Neural progenitor cell (in vitro differentiated cells): ENCODE measurements around the gene GLI1. TPM values are rescaled to one million over a fixed set of nuclear protein-coding genes. Genes with fewer than 3 reads are reported as not detected.

Source experiments
- DNase-seq: peaks from one replicate; pipeline ENCODE4 v3.0.0-alpha.2; 2016; ENCODE audit warnings: low spot score
- H2AFZ ChIP-seq: fragments of 200-600 bp; sonication (generic); replicated peaks from 2 replicates; pipeline ENCODE4 v1.6.1; 2016; ENCODE audit warnings: antibody characterized with exemption
- H3F3A ChIP-seq: fragments of 200-600 bp; sonication (generic); 2 replicates; pipeline ENCODE4 v1.6.1; 2016; ENCODE audit warnings: antibody characterized with exemption, low read depth
- H3K27ac ChIP-seq: fragments of 200-600 bp; sonication (generic); 2 replicates; pipeline ENCODE4 v1.5.1; 2016; ENCODE audit warnings: mild to moderate bottlenecking
- H3K27me3 ChIP-seq: fragments of 200-600 bp; sonication (generic); 2 replicates; pipeline ENCODE4 v1.6.1; 2016; ENCODE audit warnings: mild to moderate bottlenecking, moderate library complexity
- H3K36me3 ChIP-seq: fragments of 200-600 bp; sonication (generic); 2 replicates; pipeline ENCODE4 v1.5.1; 2016
- H3K4me1 ChIP-seq: fragments of 200-600 bp; sonication (generic); 2 replicates; pipeline ENCODE4 v1.6.1; 2016; ENCODE audit warnings: mixed run types
- H3K4me2 ChIP-seq: fragments of 200-600 bp; sonication (generic); 2 replicates; pipeline ENCODE4 v1.6.1; 2016
- H3K4me3 ChIP-seq: fragments of 200-600 bp; sonication (generic); 2 replicates; pipeline ENCODE4 v1.5.1; 2016
- H3K79me2 ChIP-seq: fragments of 200-600 bp; sonication (generic); 2 replicates; pipeline ENCODE4 v1.6.1; 2016; ENCODE audit warnings: low read depth
- H3K9ac ChIP-seq: fragments of 200-600 bp; sonication (generic); 2 replicates; pipeline ENCODE4 v1.6.1; 2016
- H3K9me3 ChIP-seq: fragments of 200-600 bp; sonication (generic); 2 replicates; pipeline ENCODE4 v1.5.1; 2016; ENCODE audit warnings: low read depth
- H4K20me1 ChIP-seq: fragments of 200-600 bp; sonication (generic); 2 replicates; pipeline ENCODE4 v1.6.1; 2016; ENCODE audit warnings: low read depth
- H3K27ac Mint-ChIP-seq: 3 replicates; pipeline ENCODE4 v1.8.0; 2021; ENCODE audit warnings: mixed read lengths
- H3K27me3 Mint-ChIP-seq: 2 replicates; pipeline ENCODE4 v1.8.0; 2022; ENCODE audit warnings: low read depth, mild to moderate bottlenecking, inconsistent platforms, moderate library complexity, mixed read lengths; ENCODE audit not compliant: insufficient read depth
- H3K36me3 Mint-ChIP-seq: 3 replicates; pipeline ENCODE4 v1.8.0; 2021; ENCODE audit warnings: mixed read lengths
- H3K4me1 Mint-ChIP-seq: 3 replicates; pipeline ENCODE4 v1.8.0; 2021; ENCODE audit warnings: mixed read lengths
- H3K4me3 Mint-ChIP-seq: 3 replicates; pipeline ENCODE4 v1.8.0; 2021; ENCODE audit warnings: mild to moderate bottlenecking, moderate library complexity, mixed read lengths
- H3K9me3 Mint-ChIP-seq: 3 replicates; pipeline ENCODE4 v1.8.0; 2020; ENCODE audit warnings: mixed read lengths
- CTCF ChIP-seq: fragments of 200-600 bp; sonication (generic); IDR thresholded peaks from 2 replicates; pipeline ENCODE4 v1.5.1; 2017; ENCODE audit warnings: antibody characterized with exemption, mild to moderate bottlenecking
- EZH2 ChIP-seq: fragments of 200-600 bp; sonication (generic); IDR thresholded peaks from 2 replicates; pipeline ENCODE4 v1.6.1; 2017; ENCODE audit warnings: antibody characterized with exemption, mild to moderate bottlenecking, moderate library complexity
- EZH2phosphoT487 ChIP-seq: fragments of 200-600 bp; sonication (generic); IDR thresholded peaks from 2 replicates; pipeline ENCODE4 v1.6.1; 2017; ENCODE audit warnings: antibody characterized with exemption
- total RNA-seq: library from RNA; depleted of rRNA; stranded (reverse); fragments of >200 nt; gene quantifications from 2 replicates; pipeline ENCODE4 v1.2.3, GENCODE V29; 2015; ENCODE audit warnings: low replicate concordance

Gene GLI1
- total RNA-seq, 1 donor from 2014 or later: 0.71 TPM

DNA sequence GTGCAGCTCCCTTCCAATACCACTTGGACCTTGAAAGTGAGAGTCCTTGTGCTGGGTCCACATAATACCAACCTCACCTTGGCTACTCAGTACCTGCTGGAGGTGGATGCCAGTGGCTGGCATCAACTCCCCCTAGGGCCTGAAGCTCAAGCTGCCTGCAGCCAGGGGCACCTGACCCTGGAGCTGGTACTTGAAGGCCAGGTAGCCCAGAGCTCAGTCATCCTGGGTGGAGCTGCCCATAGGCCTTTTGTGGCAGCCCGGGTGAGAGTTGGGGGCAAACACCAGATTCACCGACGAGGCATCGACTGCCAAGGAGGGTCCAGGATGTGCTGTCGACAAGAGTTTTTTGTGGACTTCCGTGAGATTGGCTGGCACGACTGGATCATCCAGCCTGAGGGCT lies 10.2 kb upstream of the GLI1 start:
- Histone ChIP-seq H3K27me3 (no peaks in the 10 kb centered on the region), H4K20me1 (no peaks in the 10 kb centered on the region), H3K9ac (no peak overlapping the region), H3F3A (no peaks in the 10 kb centered on the region), H3K4me3 (no peak overlapping the region), H3K9me3 (no peaks in the 10 kb centered on the region), H3K4me1 (peaks cover 5% of the 10 kb centered on the region), H2AFZ (no peak overlapping the region), H3K27ac (no peak overlapping the region), H3K79me2 (no peaks in the 10 kb centered on the region), H3K36me3 (no peaks in the 10 kb centered on the region), H3K4me2 (no peak overlapping the region)
- Mint-ChIP-seq H3K27ac (no peak overlapping the region), H3K36me3 (no peaks in the 10 kb centered on the region), H3K4me3 (no peak overlapping the region), H3K4me1 (peaks cover 11% of the 10 kb centered on the region), H3K9me3 (no peaks in the 10 kb centered on the region), H3K27me3 (peaks cover 10% of the 10 kb centered on the region)
- DNase-seq: no peak
- TF ChIP-seq CTCF (no peak), EZH2 (no peak), EZH2phosphoT487 (no peak)

DNA sequence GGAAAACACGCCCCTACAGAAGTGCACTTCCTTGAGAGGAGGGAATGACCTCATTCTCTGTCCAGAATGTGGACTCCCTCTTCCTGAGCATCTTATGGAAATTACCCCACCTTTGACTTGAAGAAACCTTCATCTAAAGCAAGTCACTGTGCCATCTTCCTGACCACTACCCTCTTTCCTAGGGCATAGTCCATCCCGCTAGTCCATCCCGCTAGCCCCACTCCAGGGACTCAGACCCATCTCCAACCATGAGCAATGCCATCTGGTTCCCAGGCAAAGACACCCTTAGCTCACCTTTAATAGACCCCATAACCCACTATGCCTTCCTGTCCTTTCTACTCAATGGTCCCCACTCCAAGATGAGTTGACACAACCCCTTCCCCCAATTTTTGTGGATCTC lies 9.5 kb upstream of the GLI1 start:
- H3K79me2 ChIP-seq: no peaks in the 10 kb centered on the region
- no peaks in the 10 kb centered on the region for H3K36me3 Mint-ChIP-seq
- no peaks in the 10 kb centered on the region for H3K9me3 ChIP-seq
- no peaks in the 10 kb centered on the region for H3F3A ChIP-seq
- H3K4me1 Mint-ChIP-seq: peaks cover 18% of the 10 kb centered on the region
- no peak overlapping the region for H3K4me3 ChIP-seq
- no peak for DNase-seq
- H3K4me3 Mint-ChIP-seq: no peak overlapping the region
- H2AFZ ChIP-seq: no peak overlapping the region
- no peak overlapping the region for H3K9ac ChIP-seq
- no peak overlapping the region for H3K27ac ChIP-seq
- H3K4me1 ChIP-seq: peaks cover 11% of the 10 kb centered on the region
- peaks cover 9% of the 10 kb centered on the region for H3K27me3 Mint-ChIP-seq
- no peak overlapping the region for H3K27ac Mint-ChIP-seq
- H3K4me2 ChIP-seq: no peak overlapping the region
- H3K27me3 ChIP-seq: no peaks in the 10 kb centered on the region
- no peaks in the 10 kb centered on the region for H3K36me3 ChIP-seq
- H3K9me3 Mint-ChIP-seq: no peaks in the 10 kb centered on the region
- no peaks in the 10 kb centered on the region for H4K20me1 ChIP-seq
- TF ChIP-seq EZH2phosphoT487: no peak
- no peak for TF ChIP-seq EZH2
- no peak for TF ChIP-seq CTCF

DNA sequence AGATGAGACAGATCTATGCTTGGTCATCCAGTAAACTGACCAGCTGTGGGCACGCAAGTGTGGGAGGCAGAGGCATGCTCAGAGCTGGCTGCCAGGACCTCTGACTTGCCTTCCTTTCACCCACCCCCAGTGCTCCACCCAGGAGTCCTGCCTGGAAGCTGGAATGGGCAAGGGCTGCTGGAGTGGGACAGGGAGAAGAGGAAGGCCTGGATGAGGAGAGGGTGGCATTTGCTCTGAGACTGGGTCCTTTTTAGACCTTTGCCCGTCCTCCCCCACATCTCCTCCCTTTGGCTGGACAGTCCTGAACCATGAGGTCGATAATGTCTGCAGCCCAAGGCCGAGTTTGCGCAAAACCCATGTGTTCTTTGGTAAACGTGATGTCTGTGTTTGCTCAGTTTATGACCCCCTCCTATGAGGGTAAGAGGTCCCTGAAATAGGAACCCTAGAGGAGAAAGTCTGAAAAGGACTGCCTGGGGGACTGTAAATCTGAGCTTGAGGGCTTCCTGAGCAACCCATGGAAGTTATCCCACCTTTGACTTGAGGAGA lies 8.3 kb upstream of the GLI1 start:
- Histone ChIP-seq H3K36me3 (no peaks in the 10 kb centered on the region), H3K4me3 (no peak overlapping the region), H3F3A (no peaks in the 10 kb centered on the region), H4K20me1 (no peaks in the 10 kb centered on the region), H3K79me2 (no peaks in the 10 kb centered on the region), H2AFZ (no peak overlapping the region), H3K9ac (no peak overlapping the region), H3K4me2 (no peak overlapping the region), H3K27ac (no peak overlapping the region), H3K4me1 (peaks cover 18% of the 10 kb centered on the region), H3K27me3 (no peaks in the 10 kb centered on the region), H3K9me3 (no peaks in the 10 kb centered on the region)
- Mint-ChIP-seq H3K36me3 (no peaks in the 10 kb centered on the region), H3K27me3 (peaks cover 13% of the 10 kb centered on the region), H3K4me1 (peaks cover 29% of the 10 kb centered on the region), H3K27ac (no peak overlapping the region), H3K4me3 (no peak overlapping the region), H3K9me3 (no peaks in the 10 kb centered on the region)
- no peak for DNase-seq
- TF ChIP-seq EZH2phosphoT487: no peak
- TF ChIP-seq EZH2: no peak
- TF ChIP-seq CTCF: no peak
